CD14-positive monocyte (primary cell): ENCODE data around the gene SUN5. TPM values are rescaled to one million over a fixed set of nuclear protein-coding genes. Genes with fewer than 3 reads are reported as not detected.
"Not testable (repeated sequence)": the region's sequence is repeated elsewhere in the genome, so short reads cannot be mapped to it uniquely, and the experiment has no call there.

Experiments
- DNase-seq, 3 donors: peaks; one replicate each; pipeline ENCODE4 v3.0.0-alpha.2; 2011 to 2022
- H2AFZ ChIP-seq: 2 replicates; pipeline ENCODE4 v1.6.0; 2012; ENCODE audit warnings: mild to moderate bottlenecking, low read depth, low read length, inconsistent platforms; ENCODE audit not compliant: insufficient read depth, poor library complexity, severe bottlenecking
- H3K27ac ChIP-seq, 2 donors: 1 replicate in 1 of 2; 2 replicates in 1 of 2; pipeline ENCODE4 v1.5.1; 2012 to 2013; ENCODE audit warnings: low read length in 2 of 2, control low read depth in 1 of 2, inconsistent platforms in 1 of 2, low read depth in 1 of 2, mild to moderate bottlenecking in 1 of 2
- H3K27me3 ChIP-seq, 2 donors: one replicate each; pipeline versions ENCODE4 v1.6.0 to v1.6.1; 2011 to 2013; ENCODE audit warnings: low read length in 2 of 2; ENCODE audit not compliant: control insufficient read depth in 2 of 2, insufficient read depth in 2 of 2
- H3K36me3 ChIP-seq, 2 donors: replicated peaks in 1 of 2; 1 replicate in 1 of 2; 2 replicates in 1 of 2; pipeline versions ENCODE4 v1.5.1 to v1.6.1; 2012 to 2013; ENCODE audit warnings: low read length in 2 of 2, control low read depth in 1 of 2, inconsistent platforms in 1 of 2, mild to moderate bottlenecking in 1 of 2; ENCODE audit not compliant: insufficient read depth in 2 of 2, control insufficient read depth in 1 of 2
- H3K4me1 ChIP-seq, 2 donors: 1 replicate in 1 of 2; 2 replicates in 1 of 2; pipeline versions ENCODE4 v1.5.1 to v1.6.1; 2012 to 2013; ENCODE audit warnings: low read length in 2 of 2, control low read depth in 1 of 2, inconsistent platforms in 1 of 2, mild to moderate bottlenecking in 1 of 2, moderate library complexity in 1 of 2; ENCODE audit not compliant: insufficient read depth in 2 of 2, control insufficient read depth in 1 of 2
- H3K4me2 ChIP-seq: replicated peaks from 2 replicates; pipeline ENCODE3; 2012; ENCODE audit warnings: low read length, moderate library complexity, mild to moderate bottlenecking; ENCODE audit not compliant: poor library complexity, severe bottlenecking; ENCODE audit errors: extremely low read depth
- H3K4me3 ChIP-seq, 3 experiments: fragments of 200-600 bp in 1 of 3; sonication (generic) in 1 of 3; replicated peaks in 1 of 3; 1 replicate in 2 of 3; 2 replicates in 1 of 3; pipeline ENCODE4 v1.5.1; 2011 to 2013; ENCODE audit warnings: low read length in 3 of 3, mild to moderate bottlenecking in 3 of 3, control low read depth in 2 of 3, low read depth in 2 of 3, inconsistent platforms in 1 of 3, moderate library complexity in 1 of 3
- H3K79me2 ChIP-seq: 2 replicates; pipeline ENCODE4 v1.6.0; 2012; ENCODE audit warnings: mild to moderate bottlenecking, control low read depth, inconsistent platforms, low read length, moderate library complexity; ENCODE audit not compliant: insufficient read depth
- H3K9ac ChIP-seq: 2 replicates; pipeline ENCODE4 v1.6.0; 2017; ENCODE audit warnings: low read length, mild to moderate bottlenecking; ENCODE audit not compliant: insufficient read depth, poor library complexity, severe bottlenecking
- H3K9me3 ChIP-seq, 2 donors: replicated peaks in 1 of 2; 1 replicate in 1 of 2; 2 replicates in 1 of 2; pipeline versions ENCODE4 v1.5.1 to v1.6.1; 2012 to 2013; ENCODE audit warnings: low read length in 2 of 2, control low read depth in 1 of 2; ENCODE audit not compliant: control insufficient read depth in 1 of 2, insufficient read depth in 1 of 2
- H4K20me1 ChIP-seq: 2 replicates; pipeline ENCODE4 v1.6.0; 2012; ENCODE audit warnings: mild to moderate bottlenecking, low read length, control low read depth, moderate library complexity; ENCODE audit not compliant: insufficient read depth
- H3K27ac Mint-ChIP-seq, 7 donors: one replicate each; pipeline ENCODE4 v1.8.0; 2020; ENCODE audit warnings: mild to moderate bottlenecking in 7 of 7, mixed read lengths in 7 of 7, moderate library complexity in 6 of 7, inconsistent platforms in 2 of 7
- H3K27me3 Mint-ChIP-seq, 3 donors: one replicate each; pipeline ENCODE4 v1.8.0; 2021 to 2022; ENCODE audit warnings: low read depth in 3 of 3, mild to moderate bottlenecking in 3 of 3, mixed read lengths in 3 of 3, moderate library complexity in 3 of 3, inconsistent platforms in 1 of 3
- H3K36me3 Mint-ChIP-seq, 2 donors: one replicate each; pipeline ENCODE4 v1.8.0; 2020; ENCODE audit warnings: mixed read lengths in 2 of 2, inconsistent platforms in 1 of 2, mild to moderate bottlenecking in 1 of 2
- H3K4me1 Mint-ChIP-seq: one replicate; pipeline ENCODE4 v1.8.0; 2020; ENCODE audit warnings: mild to moderate bottlenecking, mixed read lengths
- H3K4me3 Mint-ChIP-seq, 2 donors: one replicate each; pipeline ENCODE4 v1.8.0; 2020; ENCODE audit warnings: mild to moderate bottlenecking in 2 of 2, mixed read lengths in 2 of 2, moderate library complexity in 1 of 2
- H3K9me3 Mint-ChIP-seq, 7 donors: one replicate each; pipeline ENCODE4 v1.8.0; 2020 to 2022; ENCODE audit warnings: mixed read lengths in 7 of 7, mild to moderate bottlenecking in 6 of 7, moderate library complexity in 6 of 7, inconsistent platforms in 2 of 7
- CTCF ChIP-seq: fragments of 200-600 bp; IDR thresholded peaks from one replicate; pipeline ENCODE4 v1.8.0; 2022; ENCODE audit warnings: antibody characterized with exemption, mild to moderate bottlenecking
- WGBS: methylation state at CpG from one replicate; pipeline ENCODE4 v1.1.5; 2013; ENCODE audit warnings: missing lambda C conversion rate; ENCODE audit not compliant: insufficient coverage; 5-methylcytosine and 5-hydroxymethylcytosine counted together
- intact Hi-C, 2 donors: fragments of 100-400 bp; cut with micrococcal nuclease; formaldehyde crosslinking; loops; one replicate each; pipeline versions ENCODE4 v1.15.0 to v1.15.1; 2023
- polyA plus RNA-seq, 3 donors: library from polyadenylated mRNA; depleted of rRNA in 1 of 3; unstranded in 2 of 3; stranded (reverse) in 1 of 3; fragments of 300-500 nt in 2 of 3; fragments of >200 nt in 1 of 3; fragmentation: Illumina TruSeq in 2 of 3; gene quantifications; 1 replicate in 2 of 3; 2 replicates in 1 of 3; pipeline ENCODE4 v1.2.3, GENCODE V29; 2012 to 2021

Gene SUN5
- polyA plus RNA-seq, 3 donors: not detected

- Histone ChIP-seq H3K4me2 (no peak overlapping the region), H2AFZ (no peak overlapping the region), H3K4me1 (no peaks in the 10 kb centered on the region), H3K79me2 (no peaks in the 10 kb centered on the region), H3K4me3 (no peak overlapping the region), H4K20me1 (no peaks in the 10 kb centered on the region), H3K9ac (no peak overlapping the region), H3K27ac (no peak overlapping the region), H3K27me3 (no peaks in the 10 kb centered on the region), H3K9me3 (peaks cover 3 to 6% of the 10 kb centered on the region in 2 donors), H3K36me3 (no peaks in the 10 kb centered on the region)
- H3K36me3 Mint-ChIP-seq: no peaks in the 10 kb centered on the region
- no peak overlapping the region for H3K4me3 Mint-ChIP-seq
- no peak for DNase-seq
- H3K4me1 Mint-ChIP-seq: no peaks in the 10 kb centered on the region
- peaks cover 0 to 11% (median 3%) of the 10 kb centered on the region in 7 donors for H3K9me3 Mint-ChIP-seq
- TF ChIP-seq CTCF: no peak
- intact Hi-C loops: no loop called here
- peaks cover 0 to 2% (median 2%) of the 10 kb centered on the region in 3 donors for H3K27me3 Mint-ChIP-seq
- WGBS: 100% methylated on average over 2 of the region's 4 CpGs
- no peak overlapping the region for H3K27ac Mint-ChIP-seq
Measured at GRCh38 chr20:33051333-33051732, 47.1 kb upstream of the SUN5 start.

- H3K9me3 Mint-ChIP-seq: peaks cover 13 to 38% (median 27%) of the 10 kb centered on the region in 7 donors
- no peaks in the 10 kb centered on the region for H3K4me1 ChIP-seq
- H3K4me3 Mint-ChIP-seq: no peak overlapping the region
- H3K27me3 Mint-ChIP-seq: peaks cover 0 to 4% (median 2%) of the 10 kb centered on the region in 3 donors
- intact Hi-C loops: no loop called here
- H3K4me3 ChIP-seq: no peak overlapping the region
- no peak for DNase-seq
- peaks cover 24 to 30% of the 10 kb centered on the region in 2 donors for H3K9me3 ChIP-seq
- H2AFZ ChIP-seq: no peak overlapping the region
- H3K36me3 Mint-ChIP-seq: no peaks in the 10 kb centered on the region
- H3K36me3 ChIP-seq: no peaks in the 10 kb centered on the region
- H3K27ac ChIP-seq: no peak overlapping the region
- no CpG with 5 or more reads among the region's 3 CpGs for WGBS
- no peak overlapping the region for H3K9ac ChIP-seq
- H3K27ac Mint-ChIP-seq: no peak overlapping the region
- H3K4me2 ChIP-seq: no peak overlapping the region
- no peaks in the 10 kb centered on the region for H3K4me1 Mint-ChIP-seq
- no peak for TF ChIP-seq CTCF
- H3K27me3 ChIP-seq: no peaks in the 10 kb centered on the region
- no peaks in the 10 kb centered on the region for H3K79me2 ChIP-seq
- H4K20me1 ChIP-seq: no peaks in the 10 kb centered on the region
Measured at GRCh38 chr20:33046412-33046811, 42.2 kb upstream of the SUN5 start.

DNA sequence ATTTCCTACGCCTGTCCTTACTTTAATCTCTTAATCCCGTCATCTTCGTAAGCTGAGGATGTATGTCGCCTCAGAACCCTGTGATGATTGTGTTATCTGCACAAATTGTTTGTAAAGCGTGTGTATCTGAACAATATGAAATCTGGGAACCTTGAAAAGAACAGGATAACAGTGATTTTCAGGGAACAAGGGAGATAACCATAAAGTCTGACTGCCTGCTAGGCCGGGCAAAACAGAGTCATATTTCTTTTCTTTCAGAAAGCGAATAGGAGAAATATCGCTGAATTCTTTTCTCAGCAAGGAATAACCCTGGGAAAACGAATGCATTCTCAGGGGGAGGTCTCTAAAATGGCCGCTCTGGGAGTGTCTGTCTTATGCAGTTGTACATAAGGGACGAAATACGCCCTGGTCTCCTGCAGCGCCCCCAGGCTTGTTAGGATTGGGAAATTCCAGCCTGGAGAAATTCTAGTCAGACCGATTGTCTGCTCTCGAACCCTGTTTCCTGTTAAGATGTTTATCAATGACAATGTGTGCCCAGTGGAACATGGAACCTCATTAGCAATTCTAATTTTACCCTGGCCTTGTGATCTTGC, 41.0 kb upstream of the SUN5 start:
- H2AFZ ChIP-seq, H3K27me3 ChIP-seq, H3K4me1 ChIP-seq, H3K4me3 ChIP-seq, H3K36me3 Mint-ChIP-seq, H3K79me2 ChIP-seq, H3K36me3 ChIP-seq, H3K4me3 Mint-ChIP-seq, H3K4me2 ChIP-seq, H3K27ac ChIP-seq, H3K9ac ChIP-seq, intact Hi-C loops, H3K4me1 Mint-ChIP-seq, H4K20me1 ChIP-seq, H3K27ac Mint-ChIP-seq, H3K27me3 Mint-ChIP-seq, DNase-seq: not testable (repeated sequence)
- 82% methylated on average over 8 of the region's 15 CpGs for WGBS
- peaks cover 24 to 30% of the 10 kb centered on the region in 2 donors for H3K9me3 ChIP-seq
- peaks cover 13 to 38% (median 27%) of the 10 kb centered on the region in 7 donors for H3K9me3 Mint-ChIP-seq
